HG03571 (cell line): Measurements from ENCODE around the gene GNGT1.

ENCODE experiments used
- ATAC-seq: cut with Tn5 transposase; IDR thresholded peaks from one replicate; pipeline ENCODE4 v1.9.1; 2021; ENCODE audit not compliant: unreplicated experiment

GNGT1 gene

GRCh38 chr7:93906267-93906666 is at the start of gene GNGT1:
Gene GNGT1, plus strand, starts transcription at chr7:93906567. Its CDS starts 180 bp downstream, at chr7:93906747.
- no peak for ATAC-seq

GRCh38 chr7:93858857-93859256 is 47.5 kb upstream of the GNGT1 start:
- ATAC-seq: no peak

GRCh38 chr7:93860261-93860660 is 46.1 kb upstream of the GNGT1 start:
- no peak for ATAC-seq

- ATAC-seq: no peak
Observed at GRCh38 chr7:93861325-93861949, 44.9 kb upstream of the GNGT1 start.

- ATAC-seq: no peak
Observed at GRCh38 chr7:93862651-93863050, 43.7 kb upstream of the GNGT1 start.

GRCh38 chr7:93866886-93867285 is 39.5 kb upstream of the GNGT1 start:
- ATAC-seq: no peak

- ATAC-seq: no peak
Observed at GRCh38 chr7:93873998-93874574, 32.3 kb upstream of the GNGT1 start.

- ATAC-seq: no peak
Observed at GRCh38 chr7:93877742-93878141, 28.6 kb upstream of the GNGT1 start.

- no peak for ATAC-seq
Observed at GRCh38 chr7:93879356-93879755, 27.0 kb upstream of the GNGT1 start.

- no peak for ATAC-seq
Observed at GRCh38 chr7:93882468-93882867, 23.9 kb upstream of the GNGT1 start.

- no peak for ATAC-seq
Observed at GRCh38 chr7:93883078-93883916, 23.1 kb upstream of the GNGT1 start.

GRCh38 chr7:93883917-93884345 is 22.4 kb upstream of the GNGT1 start:
- no peak for ATAC-seq

- ATAC-seq: no peak
Observed at GRCh38 chr7:93884541-93884940, 21.8 kb upstream of the GNGT1 start.

- ATAC-seq: no peak
Observed at GRCh38 chr7:93889261-93889660, 17.1 kb upstream of the GNGT1 start.

GRCh38 chr7:93890041-93890463 is 16.3 kb upstream of the GNGT1 start:
- ATAC-seq: peak; percentile 55

GRCh38 chr7:93890464-93891068 is 15.8 kb upstream of the GNGT1 start, which contains the start of gene TFPI2:
Gene TFPI2, minus strand, starts transcription at chr7:93890753. Its CDS starts 75 bp downstream, at chr7:93890678.
- peak; percentile 43 for ATAC-seq

GRCh38 chr7:93894426-93894825 is 11.9 kb upstream of the GNGT1 start:
- ATAC-seq: no peak

GRCh38 chr7:93894966-93895640 is 11.3 kb upstream of the GNGT1 start:
- no peak for ATAC-seq

- no peak for ATAC-seq
Observed at GRCh38 chr7:93895859-93896600, 10.3 kb upstream of the GNGT1 start.

GRCh38 chr7:93897680-93898079 is 8.7 kb upstream of the GNGT1 start:
- no peak for ATAC-seq
